Activated CD8-positive, alpha-beta memory T cell treated with anti-CD3 and anti-CD28 coated beads, Interleukin-2, amount 50 U/mL, for 1 hour (primary cell): ENCODE data around the gene MLKL.

Experiments
- DNase-seq: peaks from one replicate; pipeline ENCODE4 v3.0.0-alpha.2; 2020; ENCODE audit errors: extremely low read depth

Gene MLKL

GRCh38 chr16:74650966-74651567 lies 49.6 kb downstream of the MLKL start:
- no peak for DNase-seq

- DNase-seq = no peak
These were observed 50.7 kb downstream of the MLKL start for GRCh38 chr16:74649839-74650504.

GRCh38 chr16:74641969-74642368 lies 58.7 kb downstream of the MLKL start:
- no peak for DNase-seq

- DNase-seq = no peak
These were observed 62.8 kb downstream of the MLKL start for GRCh38 chr16:74637742-74638453.

GRCh38 chr16:74635303-74635702 lies 65.4 kb downstream of the MLKL start:
- no peak for DNase-seq

GRCh38 chr16:74633686-74634085 lies 67.0 kb downstream of the MLKL start:
- DNase-seq = no peak

- no peak for DNase-seq
These were observed 73.0 kb downstream of the MLKL start for GRCh38 chr16:74627506-74628220.

- DNase-seq = no peak
These were observed 73.8 kb downstream of the MLKL start for GRCh38 chr16:74626741-74627416.

GRCh38 chr16:74625500-74626350 lies 74.9 kb downstream of the MLKL start:
- no peak for DNase-seq

- DNase-seq = no peak
These were observed 76.8 kb downstream of the MLKL start for GRCh38 chr16:74623839-74624235.

- DNase-seq = no peak
These were observed 77.3 kb downstream of the MLKL start for GRCh38 chr16:74623214-74623838.

- no peak for DNase-seq
These were observed 78.7 kb downstream of the MLKL start for GRCh38 chr16:74622005-74622404.
